AG10803 (cell line): ENCODE results near the gene PEPD.
"Not testable (repeated sequence)": the region's sequence is repeated elsewhere in the genome, so short reads cannot be mapped to it uniquely, and the experiment has no call there.

Experiments
- DNase-seq: peaks from one replicate; pipeline ENCODE4 v3.0.0; 2010; ENCODE audit warnings: low read depth
- H3K4me3 ChIP-seq: 2 replicates; pipeline ENCODE4 v1.5.1; 2011; ENCODE audit warnings: mild to moderate bottlenecking, low read length, control low read depth
- CTCF ChIP-seq: conservative IDR thresholded peaks from 2 replicates; pipeline ENCODE4 v1.5.1; 2011; ENCODE audit warnings: mild to moderate bottlenecking, low read length, control low read depth, inconsistent platforms

PEPD gene

GRCh38 chr19:33484226-33484774 lies 37.3 kb downstream of the PEPD start:
- no peak for TF ChIP-seq CTCF
- H3K4me3 ChIP-seq, result no peak overlapping the region
- DNase-seq, result no peak

- DNase-seq, result no peak
- no peak for TF ChIP-seq CTCF
- H3K4me3 ChIP-seq, result no peak overlapping the region
Observed at GRCh38 chr19:33482476-33482875, 39.1 kb downstream of the PEPD start.

GRCh38 chr19:33481863-33482262 lies 39.7 kb downstream of the PEPD start:
- no peak for DNase-seq
- no peak for TF ChIP-seq CTCF
- H3K4me3 ChIP-seq, result no peak overlapping the region

- not testable (repeated sequence) for DNase-seq, H3K4me3 ChIP-seq
Observed at GRCh38 chr19:33479570-33479969, 42.0 kb downstream of the PEPD start.

- DNase-seq, result no peak
- no peak for TF ChIP-seq CTCF
- H3K4me3 ChIP-seq, result no peak overlapping the region
Observed at GRCh38 chr19:33477781-33478180, 43.8 kb downstream of the PEPD start.

GRCh38 chr19:33476151-33476707 lies 45.4 kb downstream of the PEPD start:
- H3K4me3 ChIP-seq, result no peak overlapping the region
- no peak for DNase-seq
- no peak for TF ChIP-seq CTCF

GRCh38 chr19:33473653-33474305 lies 47.8 kb downstream of the PEPD start:
- TF ChIP-seq CTCF, result no peak
- DNase-seq, result peak; percentile 54
- H3K4me3 ChIP-seq, result no peak overlapping the region
